ENCODE data around the gene KRTAP12-1.

The KRTAP12-1 gene

GRCh38 chr21:44681861-44682579 lies at the start of gene KRTAP12-1:
Gene KRTAP12-1, minus strand, starts transcription at chr21:44682163. Its CDS starts 40 bp downstream, at chr21:44682123.
- no peak for DNase-seq

GRCh38 chr21:44730951-44731579 lies 49.1 kb upstream of the KRTAP12-1 start:
- DNase-seq: no peak

GRCh38 chr21:44730028-44730395 lies 48.0 kb upstream of the KRTAP12-1 start:
- DNase-seq: no peak

GRCh38 chr21:44729336-44730027 lies 47.5 kb upstream of the KRTAP12-1 start:
- DNase-seq: no peak

- no peak for DNase-seq
Measured at GRCh38 chr21:44728716-44729115, 46.8 kb upstream of the KRTAP12-1 start.

GRCh38 chr21:44727757-44728156 lies 45.8 kb upstream of the KRTAP12-1 start:
- no peak for DNase-seq

- DNase-seq: no peak
Measured at GRCh38 chr21:44727321-44727720, 45.4 kb upstream of the KRTAP12-1 start.

- DNase-seq: no peak
Measured at GRCh38 chr21:44726826-44727225, 44.9 kb upstream of the KRTAP12-1 start.

- no peak for DNase-seq
Measured at GRCh38 chr21:44724926-44725325, 43.0 kb upstream of the KRTAP12-1 start.

- DNase-seq: no peak
Measured at GRCh38 chr21:44724196-44724595, 42.2 kb upstream of the KRTAP12-1 start.

- DNase-seq: no peak
Measured at GRCh38 chr21:44723177-44724131, 41.5 kb upstream of the KRTAP12-1 start.

- no peak for DNase-seq
Measured at GRCh38 chr21:44722731-44723130, 40.8 kb upstream of the KRTAP12-1 start.

- no peak for DNase-seq
Measured at GRCh38 chr21:44720170-44720569, 38.2 kb upstream of the KRTAP12-1 start.

GRCh38 chr21:44718571-44718970 lies 36.6 kb upstream of the KRTAP12-1 start:
- no peak for DNase-seq

- DNase-seq: no peak
Measured at GRCh38 chr21:44718093-44718492, 36.1 kb upstream of the KRTAP12-1 start.

- DNase-seq: no peak
Measured at GRCh38 chr21:44716984-44717383, 35.0 kb upstream of the KRTAP12-1 start.

GRCh38 chr21:44714905-44715304 lies 32.9 kb upstream of the KRTAP12-1 start:
- no peak for DNase-seq

GRCh38 chr21:44713846-44714245 lies 31.9 kb upstream of the KRTAP12-1 start:
- DNase-seq: no peak

GRCh38 chr21:44713130-44713529 lies 31.2 kb upstream of the KRTAP12-1 start:
- DNase-seq: no peak

- no peak for DNase-seq
Measured at GRCh38 chr21:44712203-44713028, 30.5 kb upstream of the KRTAP12-1 start.

GRCh38 chr21:44711327-44712202 lies 29.6 kb upstream of the KRTAP12-1 start, which contains the start of gene TSPEAR:
Gene TSPEAR, minus strand, starts transcription at chr21:44711572. Its CDS starts 58 bp downstream, at chr21:44711514.
- no peak for DNase-seq

Data from activated CD4-positive, alpha-beta T cell treated with anti-CD3 and anti-CD28 coated beads, Interleukin-10, Interleukin-2, amounts not matched to agents 100 ng/mL and 50 ng/mL, durations not matched to agents 16 hours and 8 hours (primary cell).